GM18520 (cell line): ENCODE results near the gene PRDM10.
A peak's percentile ranks its signal among the peaks of the same experiment; 100 is the strongest.
"Not testable (repeated sequence)": the region's sequence is repeated elsewhere in the genome, so short reads cannot be mapped to it uniquely, and the experiment has no call there.

Experiments
- ATAC-seq: cut with Tn5 transposase; IDR thresholded peaks from one replicate; pipeline ENCODE4 v1.9.1; 2021; ENCODE audit not compliant: unreplicated experiment

Gene PRDM10

DNA sequence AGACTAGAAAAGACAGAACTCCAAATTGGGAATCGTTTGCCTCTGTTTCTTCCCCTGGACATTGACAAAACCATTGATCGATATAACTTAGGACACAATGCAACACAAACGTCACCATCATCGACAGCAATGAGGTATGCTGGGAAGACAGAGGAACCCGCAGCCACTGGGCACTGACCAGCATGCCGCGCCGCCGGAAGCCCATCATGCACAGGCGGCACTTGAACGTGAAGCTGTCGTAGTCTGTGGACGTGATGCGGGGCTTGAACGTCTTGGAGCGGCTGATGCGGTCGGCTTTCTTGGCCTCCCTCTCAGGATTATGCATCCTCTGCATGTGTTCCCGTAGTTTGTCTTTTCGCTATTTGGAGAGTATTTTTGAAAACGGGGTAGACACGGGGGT, 84.3 kb downstream of the PRDM10 start:
- no peak for ATAC-seq

- ATAC-seq = no peak
Measured at GRCh38 chr11:129917231-129917630, 85.4 kb downstream of the PRDM10 start.

DNA sequence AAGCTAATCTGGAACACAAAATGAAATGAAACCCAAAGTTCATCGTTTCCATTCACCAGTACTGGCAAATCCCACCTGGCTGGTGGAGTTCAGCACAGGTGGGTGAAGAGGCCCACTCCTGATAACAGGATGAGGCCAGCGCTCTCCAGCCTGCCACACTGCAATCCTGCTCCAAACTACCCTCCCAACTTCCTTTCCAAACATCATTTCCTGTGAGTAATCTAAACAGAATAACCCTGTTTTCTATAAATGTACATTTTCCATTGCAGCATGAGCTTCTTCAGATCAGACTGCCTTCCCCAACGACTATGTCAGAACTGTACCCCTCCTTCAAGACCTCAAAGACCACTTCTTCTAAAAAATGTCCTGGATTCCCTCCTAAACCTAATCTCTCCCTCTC, 91.3 kb downstream of the PRDM10 start:
- ATAC-seq = no peak

- no peak for ATAC-seq
Measured at GRCh38 chr11:129910360-129910759, 92.3 kb downstream of the PRDM10 start.

GRCh38 chr11:129905402-129905801, 97.2 kb downstream of the PRDM10 start:
- no peak for ATAC-seq

- ATAC-seq = no peak
Measured at GRCh38 chr11:129896062-129896461, 106.6 kb downstream of the PRDM10 start.

DNA sequence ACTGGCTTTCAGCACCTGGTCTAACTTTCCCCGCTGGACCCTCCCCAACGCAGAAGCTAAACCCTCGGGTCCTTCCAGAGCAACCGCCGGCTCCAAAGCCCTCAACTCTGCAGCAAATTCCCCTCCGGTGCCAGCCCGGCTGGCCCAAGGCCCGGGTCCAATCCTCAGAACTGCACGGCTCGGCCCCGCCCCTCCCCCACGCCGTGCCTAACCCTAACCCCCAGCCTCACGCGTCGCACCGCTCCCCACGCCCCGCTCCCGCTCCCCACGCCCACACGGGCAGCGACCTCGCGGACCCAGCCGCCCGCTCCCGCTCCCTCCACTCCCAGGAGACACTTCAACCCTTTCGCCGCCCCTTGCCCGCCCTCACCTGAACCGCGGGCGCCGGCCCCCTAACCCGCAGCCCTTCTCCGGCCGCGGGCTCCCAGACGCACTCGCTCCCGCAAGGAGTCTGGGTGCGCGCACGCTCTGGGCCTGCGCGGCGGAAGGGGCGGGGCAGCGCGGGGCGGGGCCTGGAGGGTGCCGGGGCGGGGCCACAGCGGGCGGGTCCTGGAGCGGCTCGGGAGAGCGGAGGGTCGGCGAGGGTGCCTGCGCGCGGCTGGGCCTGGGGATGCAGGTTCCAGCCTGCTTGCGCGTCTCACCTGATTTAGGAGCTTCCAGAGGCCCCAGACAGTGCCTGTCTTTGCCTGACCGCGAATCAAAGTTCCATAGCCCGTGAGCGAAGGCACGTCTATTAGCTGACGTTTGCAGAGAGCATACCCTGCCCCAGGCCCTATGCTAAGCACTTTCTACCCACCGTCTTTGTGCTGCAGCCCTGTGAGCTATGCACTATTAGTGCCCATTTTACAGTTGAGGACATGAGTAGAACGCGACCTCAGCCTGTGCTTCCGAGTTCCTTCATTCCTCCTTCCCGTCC, 107.3 kb downstream of the PRDM10 start, which contains the start of gene NFRKB:
Gene NFRKB, minus strand, starts transcription at position 453 of the 916 bp plus-strand sequence. CDS start 2,729 bp downstream, outside the sequence.
- ATAC-seq = peak; percentile 83

- ATAC-seq = no peak
Measured at GRCh38 chr11:129894278-129895125, 108.1 kb downstream of the PRDM10 start.

- no peak for ATAC-seq
Measured at GRCh38 chr11:129888451-129888850, 114.2 kb downstream of the PRDM10 start.

DNA sequence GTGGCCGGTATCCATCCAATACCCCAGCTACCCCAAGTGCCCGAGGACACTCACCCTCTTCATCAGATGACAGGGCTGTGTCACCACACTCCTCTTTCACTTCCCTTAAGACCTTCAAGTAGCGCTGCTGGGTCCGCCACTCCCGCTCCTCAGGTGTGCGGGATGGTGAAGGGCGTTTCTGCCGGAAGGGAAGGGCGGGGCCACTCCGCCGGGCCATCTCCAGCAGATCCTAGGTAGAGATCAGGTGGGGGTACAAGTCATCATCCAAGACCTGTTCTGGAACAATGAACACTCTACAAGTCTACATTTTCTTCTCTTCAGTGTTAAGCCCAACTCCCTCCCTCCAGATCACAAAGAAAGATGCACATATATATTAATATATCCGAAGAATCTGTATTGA, 117.3 kb downstream of the PRDM10 start:
- ATAC-seq = no peak

DNA sequence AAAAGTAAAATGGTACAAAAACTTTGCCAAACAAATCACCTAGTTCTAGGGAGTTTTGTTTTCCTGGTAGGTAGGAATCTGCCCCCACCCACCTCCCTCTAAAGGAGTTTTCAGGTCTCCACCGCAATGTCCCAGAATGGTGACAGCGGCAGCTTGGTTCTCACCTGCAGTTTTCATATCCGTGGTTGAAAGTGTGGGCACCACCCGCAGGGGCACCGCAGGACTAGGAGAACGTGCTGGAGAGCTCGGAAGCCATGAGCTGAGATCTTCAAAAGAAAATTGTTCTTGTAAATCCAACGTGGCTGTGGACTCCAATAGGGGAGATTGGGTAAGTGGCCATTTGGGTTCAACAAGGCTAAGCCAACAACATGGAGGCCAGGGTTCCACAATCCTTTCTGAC, 118.1 kb downstream of the PRDM10 start:
- no peak for ATAC-seq

DNA sequence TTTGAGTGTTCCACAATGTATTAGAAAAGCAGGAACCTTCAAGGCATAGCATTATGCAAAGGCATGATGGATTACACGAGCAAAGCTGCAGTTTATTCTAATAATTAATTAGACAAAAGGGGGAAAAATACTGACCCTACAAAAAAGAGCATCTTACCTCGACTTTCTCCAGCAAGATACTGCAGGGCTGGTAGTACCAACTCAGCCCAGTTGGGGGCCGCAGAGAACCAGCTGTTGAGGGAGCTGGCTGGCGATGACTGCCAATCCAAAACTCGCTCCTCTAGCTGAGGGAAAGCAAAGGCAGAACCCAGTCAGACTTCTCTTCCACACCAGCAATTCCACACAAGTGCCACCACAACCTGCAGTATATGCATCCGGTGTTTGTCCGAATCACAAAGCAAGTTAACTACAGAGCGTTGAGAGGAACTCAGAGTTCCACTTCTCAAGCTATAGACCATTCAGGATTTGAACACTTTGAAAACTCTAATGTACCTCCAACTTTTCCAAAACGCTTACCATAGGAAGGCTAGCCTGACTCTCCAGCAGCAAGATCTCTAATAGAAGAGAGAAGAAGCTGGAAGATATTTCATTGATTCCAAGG, 121.0 kb downstream of the PRDM10 start:
- no peak for ATAC-seq

- no peak for ATAC-seq
Measured at GRCh38 chr11:129880311-129880710, 122.3 kb downstream of the PRDM10 start.

DNA sequence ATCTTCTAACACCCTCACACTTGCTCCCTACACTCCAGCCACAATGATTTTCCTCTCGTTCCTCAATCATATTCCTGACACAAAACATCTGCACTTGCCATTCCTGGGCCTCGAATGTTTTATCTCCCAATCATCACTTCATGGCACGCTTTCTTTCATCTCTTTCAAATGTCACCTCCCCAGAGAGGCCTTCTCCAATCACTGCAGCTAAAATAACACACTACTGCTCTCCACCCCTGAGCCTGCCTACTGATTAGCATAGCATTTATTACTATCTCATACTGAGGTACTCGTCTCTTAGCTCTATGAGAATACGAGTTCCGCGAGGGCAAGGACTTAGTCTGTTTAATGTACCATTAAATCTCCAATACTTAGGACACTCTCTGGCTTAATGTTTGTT, 130.7 kb downstream of the PRDM10 start:
- ATAC-seq = no peak

DNA sequence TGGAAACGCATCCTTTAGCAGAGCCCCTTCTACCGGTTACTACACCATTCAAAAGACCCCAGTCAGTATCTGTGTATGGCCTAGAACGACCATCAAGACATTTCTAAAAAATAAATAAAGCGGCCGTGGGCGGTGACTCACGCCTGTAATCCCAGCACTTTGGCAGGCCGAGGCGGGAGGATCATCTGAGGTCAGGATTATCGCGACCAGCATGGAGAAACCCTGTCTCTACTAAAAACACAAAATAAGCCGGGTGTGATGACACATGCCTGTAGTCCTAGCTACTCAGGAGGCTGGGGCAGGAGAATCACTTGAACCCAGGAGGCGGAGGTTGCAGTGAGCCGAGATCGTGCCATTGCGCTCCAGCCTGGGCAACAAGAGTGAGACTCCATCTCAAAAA, 134.0 kb downstream of the PRDM10 start:
- ATAC-seq = not testable (repeated sequence)

DNA sequence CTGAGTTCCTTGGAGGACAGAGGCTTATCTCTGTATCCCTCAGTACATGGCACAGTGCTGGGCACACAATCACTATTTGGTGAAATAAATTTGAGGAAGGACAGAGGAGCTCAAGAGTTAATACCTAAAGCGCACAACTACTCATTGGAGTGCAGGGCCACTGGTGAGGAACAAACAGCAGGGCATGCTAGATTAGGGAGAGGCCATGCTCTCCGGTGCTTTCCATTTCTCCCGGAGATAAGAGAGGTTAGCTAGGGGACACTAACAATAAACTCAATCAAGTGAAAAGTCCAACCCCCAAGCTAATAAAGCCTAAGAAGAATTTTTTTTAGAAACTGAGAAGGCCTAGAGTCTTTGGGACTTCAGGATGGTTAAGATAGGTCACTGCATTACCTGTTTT, 136.3 kb downstream of the PRDM10 start:
- ATAC-seq = no peak

DNA sequence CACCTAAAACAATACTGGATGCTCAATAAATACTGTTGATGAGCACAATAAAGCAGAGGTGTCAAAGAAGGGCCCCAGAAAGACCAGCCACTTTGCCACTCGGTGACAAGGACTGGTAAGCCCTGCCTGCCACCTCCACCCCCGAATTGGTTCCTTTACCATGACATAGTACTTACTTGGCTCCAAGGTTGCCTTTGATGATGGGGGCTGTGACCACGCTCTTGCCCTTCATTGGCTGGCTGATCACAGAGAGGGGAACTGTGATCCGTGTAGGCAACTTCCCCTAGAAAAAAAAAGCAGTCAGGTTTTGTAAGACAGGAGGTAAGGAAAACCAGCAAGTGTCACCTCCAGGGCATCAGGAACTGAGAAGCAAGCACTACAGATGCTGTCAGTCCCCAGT, 136.9 kb downstream of the PRDM10 start:
- no peak for ATAC-seq

DNA sequence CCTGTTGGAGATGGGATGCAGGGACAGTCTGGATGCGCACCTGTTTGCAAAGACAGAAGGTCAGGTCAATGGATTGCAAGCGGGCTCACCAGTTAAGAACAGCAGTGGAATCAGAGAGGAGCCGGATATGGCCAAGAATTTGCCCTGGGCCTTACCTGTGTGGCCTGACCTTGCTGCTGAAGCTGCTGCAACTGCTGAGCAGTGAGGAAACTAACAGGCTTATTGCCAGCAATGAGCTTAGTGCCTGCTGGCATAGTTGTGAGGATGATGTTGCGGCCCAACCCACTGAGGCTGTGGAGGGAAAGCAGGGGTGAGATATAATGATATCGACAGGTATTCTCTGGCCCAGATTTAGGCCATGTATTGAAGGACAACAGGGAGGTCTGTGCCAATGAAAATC, 137.8 kb downstream of the PRDM10 start:
- no peak for ATAC-seq

DNA sequence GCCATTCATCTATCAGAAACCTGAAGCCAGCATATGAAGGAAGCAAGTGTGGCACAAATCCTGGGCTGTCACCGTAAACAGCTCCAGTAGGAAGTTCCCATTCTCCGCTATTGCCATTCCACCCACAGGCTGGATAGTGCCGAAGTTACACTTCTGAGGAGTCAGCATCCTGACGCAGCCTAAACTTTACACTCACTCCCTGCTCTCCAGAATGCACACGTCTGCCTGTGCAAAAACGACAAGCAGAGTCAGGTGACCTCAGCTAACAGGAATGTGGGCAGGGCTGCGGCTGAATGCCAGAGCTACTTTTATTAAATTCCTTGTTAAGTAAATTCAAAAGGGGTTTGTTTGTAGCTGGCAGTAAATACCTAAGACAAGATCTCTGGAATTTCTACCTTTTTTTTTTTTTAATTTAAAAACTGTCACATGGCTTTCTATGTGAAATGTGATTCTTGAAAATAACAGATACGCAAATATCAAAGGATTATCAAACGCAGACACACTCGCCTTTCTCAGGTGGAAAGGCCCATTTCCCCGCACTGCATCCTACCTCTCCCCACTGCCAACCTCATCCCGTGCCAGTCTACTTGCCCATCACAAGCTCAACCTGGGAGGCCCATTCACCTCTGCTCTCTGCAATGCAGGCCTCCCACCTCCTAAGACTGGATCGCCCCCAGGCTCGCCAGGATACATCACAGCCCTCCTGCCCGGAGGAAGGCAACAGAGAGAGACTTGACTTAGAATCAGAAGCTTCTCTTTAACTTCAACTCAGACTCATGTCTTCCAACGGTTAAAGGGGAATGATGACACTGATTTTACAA, 140.7 kb downstream of the PRDM10 start:
- ATAC-seq = no peak

DNA sequence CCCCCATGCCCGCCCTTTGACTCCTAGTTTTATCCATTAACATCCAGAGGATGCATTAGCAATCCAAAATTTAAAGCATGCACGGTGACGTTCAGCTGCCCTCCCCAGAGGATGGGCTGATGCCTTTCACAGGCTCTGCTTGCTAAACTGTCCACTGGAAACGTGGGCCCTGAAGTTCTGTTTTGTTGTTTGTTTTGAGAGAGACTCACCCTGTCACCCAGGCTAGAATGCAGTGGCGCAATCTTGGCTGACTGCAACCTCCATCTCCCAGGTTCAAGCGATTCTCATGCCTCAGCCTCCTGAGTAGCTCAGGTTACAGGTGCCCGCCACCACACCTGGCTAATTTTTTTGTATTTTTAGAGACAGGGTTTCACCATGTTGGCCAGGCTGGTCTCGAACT, 146.6 kb downstream of the PRDM10 start:
- no peak for ATAC-seq

- ATAC-seq = no peak
Measured at GRCh38 chr11:129855086-129855485, 147.5 kb downstream of the PRDM10 start.
